DND-41 (cell line): Measurements from ENCODE around the gene CLRN2.

Source experiments
- ATAC-seq: fragments of 200-7000 bp; cut with Tn5 transposase; 3 replicates; pipeline ENCODE4 v1.9.1; 2021; ENCODE audit warnings: low read depth; ENCODE audit not compliant: insufficient read depth
- DNase-seq: peaks from one replicate; pipeline ENCODE4 v3.0.0-alpha.2; 2020
- H2AFZ ChIP-seq: 2 replicates; pipeline ENCODE4 v1.6.0; 2012; ENCODE audit warnings: low read depth, low read length
- H3K27ac ChIP-seq: 2 replicates; pipeline ENCODE4 v1.5.1; 2012; ENCODE audit warnings: low read length, inconsistent platforms
- H3K27me3 ChIP-seq: fragments of 200-600 bp; sonication (generic); 2 replicates; pipeline ENCODE4 v1.6.0; 2012; ENCODE audit warnings: low read length, mild to moderate bottlenecking, inconsistent platforms; ENCODE audit not compliant: insufficient read depth, poor library complexity
- H3K36me3 ChIP-seq: 2 replicates; pipeline ENCODE4 v1.5.1; 2012; ENCODE audit warnings: low read length, inconsistent platforms; ENCODE audit not compliant: insufficient read depth
- H3K4me1 ChIP-seq: 2 replicates; pipeline ENCODE4 v1.5.1; 2012; ENCODE audit warnings: mild to moderate bottlenecking, low read length; ENCODE audit not compliant: insufficient read depth
- H3K4me2 ChIP-seq: 2 replicates; pipeline ENCODE4 v1.6.0; 2012; ENCODE audit warnings: mild to moderate bottlenecking, moderate library complexity, low read length, inconsistent platforms; ENCODE audit not compliant: insufficient read depth
- H3K4me3 ChIP-seq, 2 experiments: fragments of 200-600 bp in 1 of 2; shearing (Covaris generic) in 1 of 2; 2 replicates each; pipeline ENCODE4 v1.5.1; 2012 to 2016; ENCODE audit warnings: inconsistent platforms in 2 of 2, low read length in 2 of 2, mild to moderate bottlenecking in 2 of 2, low read depth in 1 of 2, moderate library complexity in 1 of 2
- H3K79me2 ChIP-seq: 2 replicates; pipeline ENCODE4 v1.6.0; 2012; ENCODE audit warnings: low read length, inconsistent platforms; ENCODE audit not compliant: insufficient read depth
- H3K9ac ChIP-seq: 2 replicates; pipeline ENCODE4 v1.6.0; 2012; ENCODE audit warnings: low read depth, mild to moderate bottlenecking, inconsistent platforms, low read length, moderate library complexity
- H3K9me3 ChIP-seq: 2 replicates; pipeline ENCODE4 v1.5.1; 2012; ENCODE audit warnings: low read length, moderate library complexity, mild to moderate bottlenecking, inconsistent platforms; ENCODE audit not compliant: insufficient read depth, severe bottlenecking
- H4K20me1 ChIP-seq: 2 replicates; pipeline ENCODE4 v1.6.0; 2012; ENCODE audit warnings: low read length; ENCODE audit not compliant: insufficient read depth
- EZH2 ChIP-seq: IDR thresholded peaks from 3 replicates; pipeline ENCODE4 v1.6.1; 2012; ENCODE audit warnings: borderline replicate concordance, low read depth, mild to moderate bottlenecking, moderate library complexity, low read length, inconsistent platforms; ENCODE audit not compliant: severe bottlenecking
- TF ChIP-seq, protein P1 (sequence below): IDR thresholded peaks from 2 replicates; pipeline ENCODE4 v1.5.1; 2012; ENCODE audit warnings: borderline replicate concordance, low read length, moderate library complexity, mild to moderate bottlenecking; ENCODE audit not compliant: poor library complexity, severe bottlenecking; ENCODE audit errors: extremely low read depth

CLRN2 gene

DNA sequence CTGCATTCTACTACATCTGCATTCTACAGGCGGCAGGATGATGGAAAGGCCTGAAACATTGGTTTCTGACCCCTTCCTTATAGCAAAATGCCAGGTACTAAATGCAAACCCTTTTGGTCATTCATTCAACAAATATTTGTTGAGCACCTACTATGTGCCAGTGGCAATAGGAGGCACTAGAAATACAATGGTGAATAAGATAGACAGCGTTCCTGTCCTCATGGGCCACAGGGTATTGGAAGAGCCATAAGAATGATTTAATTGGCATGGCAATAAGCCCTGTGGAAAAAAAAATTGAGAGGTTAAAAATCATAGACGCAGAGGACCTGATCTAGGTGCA is 44.7 kb downstream of the CLRN2 start:
- Histone ChIP-seq H2AFZ (no peak overlapping the region), H3K4me2 (no peak overlapping the region), H3K27me3 (peaks cover 13% of the 10 kb centered on the region), H3K27ac (no peak overlapping the region), H3K79me2 (no peaks in the 10 kb centered on the region), H3K9me3 (no peaks in the 10 kb centered on the region), H4K20me1 (no peaks in the 10 kb centered on the region), H3K4me3 (no peak overlapping the region), H3K36me3 (no peaks in the 10 kb centered on the region), H3K9ac (no peak overlapping the region), H3K4me1 (no peaks in the 10 kb centered on the region)
- DNase-seq (no peak), ATAC-seq (no peak)
- no peak for TF ChIP-seq EZH2
- TF ChIP-seq, protein P1, sequence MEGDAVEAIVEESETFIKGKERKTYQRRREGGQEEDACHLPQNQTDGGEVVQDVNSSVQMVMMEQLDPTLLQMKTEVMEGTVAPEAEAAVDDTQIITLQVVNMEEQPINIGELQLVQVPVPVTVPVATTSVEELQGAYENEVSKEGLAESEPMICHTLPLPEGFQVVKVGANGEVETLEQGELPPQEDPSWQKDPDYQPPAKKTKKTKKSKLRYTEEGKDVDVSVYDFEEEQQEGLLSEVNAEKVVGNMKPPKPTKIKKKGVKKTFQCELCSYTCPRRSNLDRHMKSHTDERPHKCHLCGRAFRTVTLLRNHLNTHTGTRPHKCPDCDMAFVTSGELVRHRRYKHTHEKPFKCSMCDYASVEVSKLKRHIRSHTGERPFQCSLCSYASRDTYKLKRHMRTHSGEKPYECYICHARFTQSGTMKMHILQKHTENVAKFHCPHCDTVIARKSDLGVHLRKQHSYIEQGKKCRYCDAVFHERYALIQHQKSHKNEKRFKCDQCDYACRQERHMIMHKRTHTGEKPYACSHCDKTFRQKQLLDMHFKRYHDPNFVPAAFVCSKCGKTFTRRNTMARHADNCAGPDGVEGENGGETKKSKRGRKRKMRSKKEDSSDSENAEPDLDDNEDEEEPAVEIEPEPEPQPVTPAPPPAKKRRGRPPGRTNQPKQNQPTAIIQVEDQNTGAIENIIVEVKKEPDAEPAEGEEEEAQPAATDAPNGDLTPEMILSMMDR = no peak

DNA sequence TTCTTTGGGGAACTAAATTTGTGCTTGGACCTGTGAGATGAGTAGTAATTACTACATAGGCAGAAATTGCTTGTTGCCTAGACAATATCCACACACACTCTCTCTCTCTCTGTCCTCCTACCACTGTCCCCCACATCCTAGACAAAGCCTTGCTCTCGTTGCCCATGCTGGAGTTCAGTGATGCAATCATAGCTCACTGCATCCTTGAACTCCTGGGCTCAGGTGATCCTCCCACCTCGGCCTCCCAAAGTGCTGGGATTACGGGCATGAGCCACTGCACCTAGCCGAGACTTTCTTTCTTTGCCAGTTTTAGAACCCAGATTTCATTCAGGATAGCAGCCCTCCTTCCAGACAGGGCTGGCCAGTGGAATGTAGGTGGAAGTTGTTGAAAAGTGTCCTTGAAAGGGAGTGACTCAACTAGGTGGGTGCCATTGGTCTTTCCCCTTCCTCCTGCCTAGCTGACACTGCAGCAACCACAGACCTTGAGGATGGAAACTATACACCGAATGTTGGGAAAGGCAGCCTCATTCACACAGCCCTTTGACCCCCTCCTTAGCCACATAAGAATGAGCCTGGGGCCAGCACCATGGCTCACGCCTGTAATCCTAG is 45.2 kb downstream of the CLRN2 start:
- TF ChIP-seq, protein P1 = no peak
- no peak for TF ChIP-seq EZH2
- Histone ChIP-seq H3K4me3 (no peak overlapping the region), H3K4me1 (no peaks in the 10 kb centered on the region), H3K79me2 (no peaks in the 10 kb centered on the region), H3K4me2 (no peak overlapping the region), H4K20me1 (no peaks in the 10 kb centered on the region), H3K36me3 (no peaks in the 10 kb centered on the region), H3K27me3 (peaks cover 8% of the 10 kb centered on the region), H2AFZ (no peak overlapping the region), H3K27ac (no peak overlapping the region), H3K9me3 (no peaks in the 10 kb centered on the region), H3K9ac (no peak overlapping the region)
- DNase-seq (no peak), ATAC-seq (no peak)

DNA sequence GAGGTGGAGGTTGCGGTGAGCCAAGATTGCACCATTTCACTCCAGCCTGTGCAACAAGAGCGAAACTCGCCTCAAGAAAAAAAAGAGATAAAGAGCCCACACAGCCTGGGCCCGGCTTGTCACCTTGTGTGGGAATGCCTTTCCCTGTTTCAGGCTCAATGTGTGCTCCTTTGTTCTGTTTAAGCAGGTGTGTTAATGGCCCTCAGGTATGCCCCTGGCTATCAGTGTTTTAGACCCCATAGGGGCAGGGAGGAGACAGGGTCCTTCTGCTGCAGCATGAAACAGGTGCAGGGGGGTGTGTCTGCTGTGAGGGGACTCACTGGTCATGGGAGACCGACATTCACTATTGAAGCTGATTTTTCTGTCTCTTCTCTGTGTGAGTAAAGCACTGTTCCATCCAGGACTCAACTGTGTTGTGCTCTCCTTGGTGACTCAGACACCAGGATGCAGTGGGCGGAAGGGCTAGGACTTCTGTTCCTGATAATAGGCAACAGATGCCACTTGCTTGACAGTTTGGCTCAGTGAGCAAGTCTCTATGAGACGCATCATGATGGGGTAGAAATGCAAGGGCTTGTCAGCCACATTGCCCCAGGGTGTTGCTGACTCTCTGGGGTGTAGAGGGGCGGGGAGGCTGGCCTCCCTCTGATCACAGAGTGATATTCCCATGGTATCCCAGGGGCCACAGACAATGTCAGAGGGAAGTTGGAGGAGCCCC is 46.4 kb downstream of the CLRN2 start:
- H3K4me3 ChIP-seq = no peak overlapping the region
- no peaks in the 10 kb centered on the region for H3K9me3 ChIP-seq
- ATAC-seq (no peak), DNase-seq (no peak)
- no peaks in the 10 kb centered on the region for H3K36me3 ChIP-seq
- no peak overlapping the region for H3K4me2 ChIP-seq
- H3K4me1 ChIP-seq = no peaks in the 10 kb centered on the region
- TF ChIP-seq EZH2 = no peak
- TF ChIP-seq, protein P1 = no peak
- peaks cover 8% of the 10 kb centered on the region for H3K27me3 ChIP-seq
- no peak overlapping the region for H2AFZ ChIP-seq
- no peak overlapping the region for H3K9ac ChIP-seq
- no peaks in the 10 kb centered on the region for H3K79me2 ChIP-seq
- H3K27ac ChIP-seq = no peak overlapping the region
- H4K20me1 ChIP-seq = no peaks in the 10 kb centered on the region
